SK-MEL-5 (cell line): ENCODE data around the gene CEP83. TPM values are rescaled to one million over a fixed set of nuclear protein-coding genes. Genes with fewer than 3 reads are reported as not detected.
"Not testable (repeated sequence)": the region's sequence is repeated elsewhere in the genome, so short reads cannot be mapped to it uniquely, and the experiment has no call there.

Experiments used
- DNase-seq: peaks from one replicate; pipeline ENCODE4 v3.0.0-alpha.2; 2016; ENCODE audit warnings: low read depth, low spot score
- in situ Hi-C: cut with HindIII; loops from 2 replicates; pipeline ENCODE4 v1.10.0; 2016; ENCODE audit warnings: low sequenced_read_pairs, high pct_unique_total_duplicates, low pct_unique_long_range_greater_than_20kb
- total RNA-seq: library from RNA; depleted of rRNA; stranded (reverse); fragments of >200 nt; shearing (Covaris generic); gene quantifications from 2 replicates; pipeline ENCODE4 v1.2.3, GENCODE V29; 2014

CEP83 gene
- total RNA-seq, 1 experiment from 2014 or later = 12.0 TPM

GRCh38 chr12:94333396-94333795, 126.3 kb downstream of the CEP83 start:
- in situ Hi-C loops = no loop called here
- no peak for DNase-seq

DNA sequence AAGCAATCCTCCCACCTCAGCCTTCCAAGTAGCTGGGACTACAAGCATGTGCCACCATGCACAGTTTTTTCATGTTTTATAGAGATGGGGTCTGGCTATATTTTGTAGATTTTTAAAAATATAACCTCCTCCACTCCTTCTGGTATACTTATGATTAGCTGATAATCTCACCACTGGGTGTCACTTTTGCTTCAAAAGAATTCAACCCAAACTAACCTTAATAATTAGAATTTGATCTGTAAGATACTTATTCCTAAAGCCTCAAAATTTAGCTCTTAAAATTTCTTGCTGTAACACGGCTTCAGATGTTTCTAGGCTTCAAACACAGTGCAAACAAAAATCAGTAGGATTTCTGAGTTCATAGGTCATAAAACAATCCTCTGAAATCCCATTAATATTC, 130.3 kb downstream of the CEP83 start:
- in situ Hi-C loops = no loop called here
- DNase-seq = peak; percentile 17

DNA sequence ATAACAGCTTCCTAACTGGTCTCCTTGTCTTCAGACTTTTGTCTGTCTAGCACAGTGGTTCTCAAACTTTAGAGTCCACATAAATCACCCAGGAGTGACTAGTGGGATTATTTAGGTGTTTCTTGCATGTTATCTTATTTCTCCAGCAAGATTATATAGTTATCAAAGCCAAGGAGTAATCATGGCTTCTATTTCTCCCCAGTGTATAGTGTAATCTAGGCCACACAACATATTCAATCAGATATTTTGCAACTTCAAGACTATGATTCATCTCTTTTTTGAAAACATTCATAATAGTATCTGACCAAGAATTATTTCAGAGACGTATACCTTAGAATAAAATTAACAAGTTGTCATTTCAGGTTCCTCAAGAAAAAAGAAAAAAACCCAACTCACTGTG, 131.9 kb downstream of the CEP83 start:
- no peak for DNase-seq
- in situ Hi-C loops = no loop called here

DNA sequence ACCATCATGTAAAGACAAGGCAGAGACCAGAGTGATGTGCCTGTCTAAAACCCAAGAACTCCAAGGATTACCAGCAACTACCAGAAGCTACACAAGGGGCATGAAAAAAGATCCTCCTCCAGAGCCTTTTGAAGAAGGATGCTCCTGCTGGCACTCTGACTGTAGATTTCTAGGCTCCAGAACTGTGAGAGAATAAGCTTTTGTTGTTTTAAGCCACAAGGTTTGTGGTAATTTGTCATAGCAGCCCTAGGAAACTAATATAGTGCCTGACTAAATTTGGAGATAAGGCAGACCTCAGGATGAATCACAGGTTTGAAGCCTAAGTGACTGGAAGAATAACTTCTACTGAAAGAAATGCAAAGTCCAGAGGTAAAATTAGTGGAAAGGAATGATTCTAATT, 132.9 kb downstream of the CEP83 start:
- no peak for DNase-seq
- in situ Hi-C loops = no loop called here

DNA sequence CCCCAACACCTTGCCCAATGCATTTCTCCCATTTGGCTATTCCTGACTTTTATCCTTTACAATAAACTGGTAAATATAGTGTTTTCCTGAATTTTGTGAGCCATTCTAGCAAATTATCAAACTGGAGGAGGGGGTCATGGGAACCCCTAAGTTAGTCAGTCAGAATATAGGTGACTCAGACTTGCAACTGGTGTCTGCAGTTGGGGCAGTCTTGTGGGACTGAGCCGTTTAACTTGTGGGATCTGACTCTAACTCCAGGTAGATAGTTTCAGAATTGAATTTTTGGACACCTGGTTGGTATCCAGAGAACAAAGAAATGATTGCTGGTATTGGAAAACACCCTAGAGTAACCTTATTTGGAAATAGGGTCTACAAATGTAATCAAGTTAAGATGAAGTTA, 133.4 kb downstream of the CEP83 start:
- no peak for DNase-seq
- in situ Hi-C loops = no loop called here

GRCh38 chr12:94322346-94322745, 137.3 kb downstream of the CEP83 start:
- DNase-seq = no peak
- in situ Hi-C loops = no loop called here

GRCh38 chr12:94320109-94320508, 139.6 kb downstream of the CEP83 start:
- no peak for DNase-seq

DNA sequence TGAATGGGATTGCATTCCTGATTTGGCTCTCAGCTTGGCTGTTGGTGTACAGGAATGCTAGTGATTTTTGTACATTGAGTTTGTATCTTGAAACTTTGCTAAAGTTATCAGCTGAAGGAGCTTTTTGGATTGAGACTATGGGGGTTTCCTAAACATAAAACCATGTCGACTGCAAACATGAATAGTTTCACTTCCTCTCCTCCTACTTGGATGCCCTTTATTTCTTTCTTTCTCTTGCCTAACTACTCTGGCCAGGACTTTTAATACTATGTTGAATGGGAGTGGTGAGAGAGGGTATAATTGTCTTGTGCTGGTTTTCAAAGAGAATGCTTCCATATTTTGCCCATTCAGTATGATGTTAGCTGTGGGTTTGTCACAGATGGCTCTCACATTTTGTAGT, 141.5 kb downstream of the CEP83 start:
- DNase-seq = no peak
- in situ Hi-C loops = no loop called here

More at GRCh38 chr12:94320109-94320508, 139.6 kb downstream of the CEP83 start:
- in situ Hi-C loops = no loop called here

DNA sequence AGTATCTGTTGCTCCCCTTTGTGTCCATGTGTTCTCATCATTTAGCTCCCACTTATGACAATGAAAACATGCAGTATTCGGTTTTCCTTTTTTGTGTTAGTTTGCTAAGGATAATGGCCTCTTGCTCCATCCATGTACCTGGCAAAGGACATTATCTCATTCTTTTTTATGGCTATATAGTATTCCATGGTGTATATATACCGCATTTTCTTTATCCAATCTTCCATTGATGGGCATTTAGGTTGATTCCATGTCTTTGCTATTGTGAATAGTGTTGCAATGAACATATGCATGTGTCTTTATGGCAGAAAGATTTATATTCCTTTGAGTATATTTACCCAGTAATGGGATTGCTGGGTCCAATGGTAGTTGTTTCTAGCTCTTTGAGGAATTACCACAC, 143.1 kb downstream of the CEP83 start:
- in situ Hi-C loops, DNase-seq: not testable (repeated sequence)

DNA sequence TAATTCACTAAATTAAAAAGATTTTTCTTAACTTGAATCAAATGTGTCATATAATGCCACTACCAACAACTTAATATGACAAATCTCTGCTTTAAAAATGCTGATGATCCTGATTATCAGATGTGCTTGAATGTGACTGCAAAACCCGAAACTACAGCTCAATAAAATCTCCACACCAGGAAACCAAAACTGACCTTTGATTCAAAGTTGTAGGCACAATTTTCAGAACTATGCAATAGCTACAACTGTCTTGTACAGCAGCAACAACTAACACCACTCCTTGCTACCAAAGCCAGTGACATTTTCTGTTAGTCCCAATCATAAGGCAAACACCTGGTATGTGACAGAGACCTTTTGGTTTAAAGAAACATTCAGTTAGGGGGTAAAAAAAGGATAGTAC, 147.3 kb downstream of the CEP83 start:
- in situ Hi-C loops = no loop called here

DNA sequence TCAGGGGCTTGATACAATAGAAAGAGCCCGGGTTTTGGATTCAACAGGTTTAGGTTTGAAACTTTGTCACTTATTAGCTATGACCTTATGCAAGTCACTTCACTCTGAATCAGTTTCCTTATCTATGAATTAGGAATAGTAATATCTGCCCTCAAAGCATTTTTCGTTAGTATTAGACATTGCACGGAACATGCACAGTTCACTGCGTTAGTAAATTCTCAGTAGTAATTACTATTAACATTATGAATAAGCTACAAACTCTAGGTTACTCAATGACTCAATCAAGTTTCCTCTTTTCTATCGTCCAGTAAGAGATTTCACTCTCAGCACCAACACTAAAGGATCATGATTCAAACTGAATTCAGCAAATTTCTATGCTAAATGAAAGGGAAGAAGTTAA, 150.3 kb downstream of the CEP83 start:
- no peak for DNase-seq
- in situ Hi-C loops = no loop called here

More for the DNA sequence above, 147.3 kb downstream of the CEP83 start:
- no peak for DNase-seq

DNA sequence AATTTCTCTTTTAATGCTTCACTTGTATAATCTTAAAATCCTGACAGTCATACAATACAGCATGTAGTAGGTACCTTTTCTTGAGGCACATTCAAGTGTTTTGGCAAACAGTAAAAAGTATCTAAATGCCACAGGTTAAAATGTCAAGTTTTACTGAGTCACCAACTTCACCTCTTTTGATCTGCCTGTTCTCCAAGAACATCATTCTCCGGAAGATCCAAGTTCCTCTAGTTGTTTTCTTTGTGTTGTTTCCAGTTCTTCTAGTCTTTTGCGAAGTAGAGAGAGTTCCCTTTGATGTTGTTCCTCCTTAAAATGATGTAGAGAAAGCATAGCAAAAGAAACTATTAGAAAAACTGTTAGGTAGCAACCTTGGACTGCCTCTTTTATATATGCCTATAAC, 151.1 kb downstream of the CEP83 start:
- in situ Hi-C loops = no loop called here
- DNase-seq = no peak

GRCh38 chr12:94305130-94305957, 154.3 kb downstream of the CEP83 start:
- DNase-seq = no peak

DNA sequence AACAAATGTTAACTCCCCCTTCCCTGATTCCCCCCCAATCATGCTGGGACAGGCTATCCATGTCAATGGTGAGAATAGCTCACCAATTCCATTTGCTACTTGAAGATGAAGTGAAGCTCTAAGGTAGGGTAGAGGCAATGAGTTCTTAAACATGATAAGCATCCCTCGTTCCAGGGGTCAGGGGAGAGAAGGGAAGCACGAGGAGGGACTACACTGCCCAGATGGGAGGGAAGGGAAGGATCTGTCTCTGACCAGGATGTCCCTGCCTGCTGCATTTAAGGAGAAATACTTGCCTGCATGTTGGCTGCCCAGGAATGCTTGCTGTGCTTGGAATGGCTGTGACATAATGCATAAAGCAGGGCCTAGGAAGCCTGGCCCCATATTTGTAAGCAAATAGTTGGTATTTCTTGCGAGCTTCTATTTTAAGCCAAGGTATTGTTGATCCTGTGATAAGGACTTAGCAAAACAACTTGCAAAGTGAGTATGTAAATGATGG, 155.1 kb downstream of the CEP83 start:
- in situ Hi-C loops = no loop called here
- DNase-seq = no peak

More at GRCh38 chr12:94305130-94305957, 154.3 kb downstream of the CEP83 start:
- in situ Hi-C loops = no loop called here

DNA sequence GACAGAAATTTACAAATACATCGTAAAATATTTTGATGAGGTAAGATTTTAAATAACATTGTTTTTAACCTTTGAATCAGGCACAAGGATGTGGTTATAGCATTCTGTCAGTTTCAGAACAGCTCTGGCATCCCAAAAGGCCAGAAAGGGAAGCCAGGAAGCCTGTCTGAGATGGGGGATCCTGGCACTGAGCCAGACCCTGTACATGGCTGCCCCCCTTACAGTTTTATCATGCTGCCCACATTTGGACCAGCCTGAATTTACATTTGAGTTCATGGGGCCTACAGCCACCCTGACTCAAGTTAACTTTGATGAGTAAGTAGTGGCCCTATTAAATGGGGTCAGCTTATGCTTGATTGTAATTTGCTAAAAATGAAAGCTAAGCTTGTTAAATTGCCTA, 155.7 kb downstream of the CEP83 start:
- no peak for DNase-seq
- in situ Hi-C loops = no loop called here

DNA sequence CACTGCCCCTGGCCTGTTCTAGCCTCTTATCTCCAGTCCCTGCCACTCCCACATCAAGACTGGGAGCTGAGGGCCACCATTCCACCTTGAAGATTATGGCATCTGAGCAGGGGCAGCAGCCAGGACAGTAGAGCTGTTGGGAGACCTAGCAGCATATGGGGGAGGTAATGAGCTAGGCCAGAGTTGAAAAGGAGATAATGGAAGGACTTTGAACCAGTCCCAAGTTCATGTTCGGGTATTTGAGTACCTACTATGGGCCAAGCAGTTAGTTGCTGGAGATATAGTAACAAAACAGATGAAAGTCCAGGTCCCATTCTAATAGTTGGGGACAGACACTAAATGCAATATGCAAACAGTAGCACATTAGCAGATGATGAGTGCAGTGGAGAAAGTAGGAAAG, 159.8 kb downstream of the CEP83 start:
- no peak for DNase-seq
- in situ Hi-C loops = no loop called here

- no peak for DNase-seq
- in situ Hi-C loops = no loop called here
These were observed 161.7 kb downstream of the CEP83 start for GRCh38 chr12:94297876-94298505.

DNA sequence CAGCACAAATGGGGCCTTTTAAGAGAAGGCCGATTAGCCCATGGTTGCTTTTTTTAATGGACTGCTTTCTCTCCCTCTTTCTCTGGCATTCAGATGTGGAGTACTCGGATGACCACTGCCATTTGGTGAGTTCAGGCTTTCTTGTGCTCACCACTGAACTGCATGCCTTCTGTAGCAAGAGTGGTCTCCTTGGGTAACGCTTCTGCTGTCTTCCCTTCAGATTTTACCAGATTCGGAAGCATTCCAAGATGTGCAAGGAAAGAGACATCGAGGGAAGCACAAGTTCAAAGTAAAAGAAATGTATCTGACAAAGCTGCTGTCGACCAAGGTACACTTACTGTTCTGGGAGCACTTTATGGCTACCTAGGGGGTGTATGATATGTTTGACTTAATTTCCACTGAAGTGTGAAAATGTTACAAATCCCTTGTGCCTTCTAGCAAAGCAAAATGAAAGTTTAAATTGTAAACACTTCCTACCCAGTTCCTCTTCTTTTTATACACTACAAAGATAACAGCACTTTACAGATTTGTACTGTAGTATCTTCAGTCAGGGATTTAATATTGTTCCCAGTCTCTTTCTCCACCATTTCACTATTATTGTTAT, 162.5 kb downstream of the CEP83 start:
- in situ Hi-C loops = no loop called here
- no peak for DNase-seq

DNA sequence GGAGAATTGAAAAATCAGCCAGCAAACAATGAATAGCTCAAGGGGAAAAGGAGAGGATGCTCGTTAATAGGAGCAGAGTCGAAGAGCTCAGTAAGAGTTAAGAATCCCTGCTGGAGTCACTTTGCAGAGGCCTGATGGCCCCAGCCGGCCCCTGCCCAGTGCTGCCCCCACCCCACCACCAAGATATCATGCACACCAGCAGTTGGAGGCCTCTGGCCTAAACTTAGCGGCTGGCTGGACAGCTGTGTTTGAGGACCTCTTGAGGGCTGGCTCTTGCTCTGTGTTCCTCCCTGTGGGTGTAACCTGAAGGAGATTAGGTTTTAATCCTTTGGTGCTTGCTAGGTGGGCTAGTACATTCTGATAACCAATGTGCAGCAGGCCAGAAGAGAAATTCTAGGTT, 169.3 kb downstream of the CEP83 start:
- in situ Hi-C loops = no loop called here
- no peak for DNase-seq
